Stromal cell of bone marrow (primary cell): ENCODE results near the gene SQSTM1.
A peak's percentile ranks its signal among the peaks of the same experiment; 100 is the strongest.

ENCODE experiments used
- DNase-seq: peaks from one replicate; pipeline ENCODE4 v3.0.0-alpha.2; 2012; ENCODE audit warnings: low read depth

SQSTM1 gene

DNA sequence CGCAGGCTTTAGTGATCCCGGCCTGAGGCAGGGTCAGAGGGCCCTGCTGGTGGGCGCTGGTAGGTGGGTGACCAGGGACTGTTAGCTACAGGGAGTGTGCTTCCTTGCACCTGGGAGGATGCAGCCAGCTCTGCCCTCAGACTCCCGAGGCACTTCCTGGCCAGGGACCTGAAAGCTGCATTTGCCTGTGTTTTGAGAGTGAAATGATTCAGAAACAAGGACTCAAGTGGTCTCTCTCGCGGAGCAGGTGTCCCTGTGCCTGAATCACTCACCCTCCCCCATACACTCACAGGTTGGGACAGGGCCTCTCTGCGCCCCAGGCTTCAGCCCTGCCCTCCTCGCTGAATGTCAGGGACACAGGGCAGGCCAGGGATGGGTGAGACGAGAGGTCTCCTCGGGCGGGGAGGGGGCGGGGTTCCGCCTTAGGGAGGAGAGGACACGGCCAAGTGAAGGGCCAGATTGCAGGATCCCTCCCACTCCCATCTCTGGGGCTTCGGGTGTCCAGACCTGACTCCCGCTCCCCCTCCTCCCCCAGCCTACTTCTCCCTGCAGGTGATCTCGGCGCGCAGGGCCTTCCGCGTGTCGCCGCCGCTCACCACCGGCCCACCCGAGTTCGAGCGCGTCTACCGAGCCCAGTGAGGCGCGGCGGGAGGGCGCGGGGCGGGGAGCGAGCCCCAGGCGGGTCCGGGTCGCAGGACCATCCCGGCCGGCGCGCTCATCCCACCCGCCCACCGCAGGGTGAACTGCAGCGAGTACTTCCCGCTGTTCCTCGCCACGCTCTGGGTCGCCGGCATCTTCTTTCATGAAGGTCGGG is 25.4 kb upstream of the SQSTM1 start:
- no peak for DNase-seq

DNA sequence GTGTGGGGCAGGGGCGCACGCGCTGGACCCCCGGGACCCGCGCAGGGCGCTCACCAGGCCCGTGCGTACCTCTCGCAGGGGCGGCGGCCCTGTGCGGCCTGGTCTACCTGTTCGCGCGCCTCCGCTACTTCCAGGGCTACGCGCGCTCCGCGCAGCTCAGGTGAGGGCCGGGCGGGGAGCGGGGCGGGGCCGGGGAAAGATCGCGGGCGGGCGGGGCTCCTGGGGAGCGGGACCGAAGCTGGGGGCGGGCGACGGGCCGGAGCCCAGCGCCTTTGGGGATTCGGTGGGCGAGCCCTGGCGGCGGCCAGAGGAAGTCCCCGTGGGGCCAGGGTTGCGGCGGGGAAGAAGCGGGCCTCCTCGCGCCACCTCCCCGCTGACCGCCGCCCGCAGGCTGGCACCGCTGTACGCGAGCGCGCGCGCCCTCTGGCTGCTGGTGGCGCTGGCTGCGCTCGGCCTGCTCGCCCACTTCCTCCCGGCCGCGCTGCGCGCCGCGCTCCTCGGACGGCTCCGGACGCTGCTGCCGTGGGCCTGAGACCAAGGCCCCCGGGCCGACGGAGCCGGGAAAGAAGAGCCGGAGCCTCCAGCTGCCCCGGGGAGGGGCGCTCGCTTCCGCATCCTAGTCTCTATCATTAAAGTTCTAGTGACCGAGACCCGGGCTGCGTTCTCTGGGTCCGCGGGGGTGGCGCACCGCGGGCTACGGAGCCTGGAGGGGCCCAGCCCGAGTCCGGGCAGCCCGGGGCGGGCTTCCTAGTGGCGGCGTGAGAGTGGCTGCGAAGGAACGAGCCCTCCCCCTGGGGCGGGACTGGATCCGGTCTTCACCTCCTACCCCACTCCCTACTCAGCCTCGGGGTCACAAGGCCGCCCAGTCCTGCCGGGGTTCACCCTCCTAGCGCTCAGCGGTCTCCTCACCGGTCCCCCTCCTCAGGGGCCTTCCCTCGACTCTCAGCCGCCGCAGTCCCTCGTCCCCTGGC is 24.6 kb upstream of the SQSTM1 start:
- DNase-seq: peak; percentile 54

DNA sequence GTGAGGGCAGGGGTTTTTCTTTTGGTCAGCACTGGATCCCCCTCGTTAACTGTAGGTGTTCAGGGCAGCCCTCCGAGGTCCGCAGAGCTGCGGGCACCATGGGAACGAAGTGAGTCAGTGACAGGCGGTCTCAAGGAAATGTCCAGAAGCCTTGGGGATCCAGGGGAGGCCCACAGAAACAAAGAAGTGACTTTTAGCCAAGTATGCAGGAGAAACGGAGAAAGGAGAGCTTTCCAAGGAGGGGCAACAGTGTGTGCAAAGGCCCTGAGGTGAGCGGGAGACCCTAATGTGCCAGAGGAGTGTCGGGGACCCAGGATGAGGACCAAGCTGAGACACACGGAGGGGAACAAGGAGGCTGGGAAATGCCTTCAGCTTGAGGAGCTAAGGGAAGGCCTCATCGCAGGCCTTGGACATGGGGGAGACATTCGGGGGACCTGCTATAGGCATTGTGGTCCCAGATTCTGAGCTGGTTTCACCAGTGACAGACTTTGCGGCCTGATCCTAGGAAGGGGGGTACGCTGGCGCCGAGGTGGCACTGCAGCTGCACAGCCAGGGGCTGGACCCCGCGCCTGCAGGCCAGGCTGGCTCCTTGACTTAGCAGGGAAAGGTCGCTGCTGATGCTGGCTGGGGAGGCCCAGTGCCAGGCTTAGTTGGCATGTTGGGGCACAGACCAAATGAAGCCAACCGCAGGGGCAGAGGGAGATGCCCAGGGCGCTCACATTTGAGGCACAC is 23.7 kb upstream of the SQSTM1 start:
- DNase-seq: no peak

DNA sequence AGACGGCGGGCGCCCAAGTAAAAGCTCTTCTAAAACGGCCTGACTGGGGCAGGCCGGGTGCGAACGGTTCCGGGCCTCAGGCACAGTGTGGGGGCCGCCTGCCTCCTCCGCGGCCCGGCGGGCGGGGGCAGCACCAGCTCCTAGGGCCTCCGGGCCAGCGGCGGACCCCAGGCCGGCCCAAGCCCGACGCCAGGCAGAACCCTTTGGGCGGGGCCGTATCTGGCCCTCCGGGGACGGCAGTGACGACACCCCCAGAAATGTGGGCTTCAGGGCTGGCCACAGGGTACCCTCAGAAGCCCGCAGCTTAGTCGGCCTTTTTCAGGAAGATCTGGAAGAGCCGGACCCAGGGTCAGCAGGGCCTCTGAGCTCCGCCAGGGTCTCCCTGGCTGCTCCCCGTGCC is 23.0 kb upstream of the SQSTM1 start:
- DNase-seq: no peak

DNA sequence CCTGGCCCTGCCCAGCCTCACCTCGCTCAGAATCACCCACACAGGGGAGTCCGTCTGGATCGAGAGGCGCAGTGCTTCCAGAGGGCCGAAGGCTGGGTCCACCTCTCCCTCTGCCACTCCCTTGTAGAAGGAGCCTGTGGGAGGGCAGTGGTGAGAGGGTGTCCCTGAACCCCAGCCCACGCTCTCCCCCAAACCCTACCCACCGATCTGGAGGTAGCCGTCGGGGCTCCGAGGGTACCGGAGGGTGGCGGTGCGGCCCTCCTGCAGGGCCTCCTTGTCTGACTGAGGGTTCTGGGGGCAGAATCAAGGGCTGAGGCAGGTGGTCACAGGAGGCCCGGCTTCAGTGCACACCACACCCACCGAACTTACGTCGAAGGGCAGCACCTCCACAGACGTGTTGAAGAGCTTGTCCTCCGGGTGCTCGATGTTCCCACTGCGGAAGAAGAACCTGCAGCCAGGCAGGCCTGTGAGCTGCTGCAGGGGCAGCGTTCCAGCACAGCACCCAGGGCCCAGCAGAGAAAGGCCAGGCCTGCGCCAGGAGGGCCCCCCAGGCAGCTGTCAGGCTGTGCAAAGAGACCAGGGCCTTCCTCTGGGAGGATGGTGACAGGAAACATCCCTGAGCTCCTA is 22.4 kb upstream of the SQSTM1 start:
- no peak for DNase-seq

DNA sequence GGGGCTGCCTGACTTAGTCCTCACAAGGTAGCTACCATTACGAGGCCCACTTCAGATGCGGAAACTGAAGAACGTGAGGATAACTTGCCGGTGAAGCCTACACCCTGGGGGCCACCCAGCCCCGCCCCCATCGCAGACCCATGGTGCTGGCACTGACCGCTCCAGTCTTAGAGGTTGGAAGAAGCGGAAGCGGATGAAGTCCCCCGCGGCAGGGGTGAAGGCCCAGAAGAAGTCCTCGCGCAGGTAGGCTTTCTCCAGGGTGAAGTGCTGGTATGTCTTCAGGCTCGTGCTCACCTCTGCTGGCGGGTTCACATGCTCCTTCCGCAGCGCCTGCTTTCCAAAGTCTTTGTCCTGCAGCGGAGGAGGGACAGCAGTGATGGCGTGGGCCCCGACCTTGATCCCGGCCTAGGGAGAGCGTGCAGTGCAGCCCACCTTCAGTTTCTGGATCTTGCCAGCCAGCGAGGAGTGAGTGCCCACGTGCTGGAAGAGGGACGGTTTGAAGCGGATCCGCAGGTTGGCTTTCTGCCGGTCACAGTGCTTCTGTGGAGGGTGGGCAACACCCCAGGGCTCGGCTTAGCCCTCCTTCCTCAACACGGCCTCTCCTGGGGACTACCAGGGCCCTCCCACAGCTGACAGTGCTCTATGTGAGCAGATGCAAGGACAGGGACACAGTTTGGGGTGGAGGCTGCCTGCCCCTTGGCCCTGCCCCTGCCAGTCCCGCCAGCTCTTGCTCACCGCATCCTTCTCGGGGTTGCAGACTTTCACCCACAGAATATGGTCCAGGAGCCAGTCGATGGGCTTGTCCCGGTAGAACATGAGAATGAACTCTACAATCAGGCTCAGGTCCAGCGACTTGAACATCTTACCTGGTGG is 21.7 kb upstream of the SQSTM1 start:
- DNase-seq: no peak

DNA sequence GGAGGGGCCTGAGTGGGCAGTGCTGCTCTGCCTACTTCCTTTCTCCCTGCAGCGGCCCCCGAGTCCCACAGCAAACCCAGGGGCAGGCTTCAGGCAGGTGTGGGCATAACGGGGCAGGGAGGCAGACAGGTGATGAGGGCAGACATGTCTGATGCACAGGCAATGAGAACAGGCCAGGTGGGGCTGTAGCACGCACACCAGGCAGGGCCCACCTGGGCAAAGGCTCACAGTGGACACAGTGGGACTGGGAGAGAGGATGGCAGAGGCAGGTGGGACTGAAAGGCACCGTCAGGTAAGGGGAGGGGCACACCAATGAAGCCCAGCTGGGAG is 21.1 kb upstream of the SQSTM1 start:
- DNase-seq: no peak

DNA sequence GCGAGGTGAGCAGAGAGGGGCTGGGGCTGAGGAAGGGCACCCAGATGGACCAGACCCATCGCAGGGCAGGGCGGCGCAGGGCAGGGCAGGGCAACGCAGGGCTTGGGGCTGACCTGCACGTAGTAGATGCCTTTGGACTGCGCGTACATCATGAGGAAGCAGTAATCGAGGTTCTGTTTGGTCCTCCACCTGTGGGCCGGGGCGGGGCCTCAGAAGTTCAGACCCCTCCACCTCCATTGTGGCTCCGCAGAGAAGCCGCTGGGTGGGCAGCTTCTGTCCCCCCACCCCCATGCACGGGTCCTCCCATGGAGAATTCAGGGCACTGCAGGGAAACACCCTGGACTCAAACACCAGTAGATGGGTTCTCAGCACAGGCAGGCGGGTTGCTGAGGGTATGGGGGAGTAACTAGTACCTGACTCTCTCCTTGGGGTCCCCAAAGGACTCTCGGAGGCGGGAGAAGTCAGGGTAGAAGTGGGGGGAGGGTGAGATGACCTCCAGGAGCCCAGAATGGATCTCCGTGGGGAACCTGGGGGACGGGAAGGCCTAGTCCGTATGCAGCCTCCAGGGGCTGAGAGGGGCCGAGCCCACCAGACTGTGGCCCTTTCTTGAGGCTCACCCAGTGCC is 20.5 kb upstream of the SQSTM1 start:
- DNase-seq: no peak

DNA sequence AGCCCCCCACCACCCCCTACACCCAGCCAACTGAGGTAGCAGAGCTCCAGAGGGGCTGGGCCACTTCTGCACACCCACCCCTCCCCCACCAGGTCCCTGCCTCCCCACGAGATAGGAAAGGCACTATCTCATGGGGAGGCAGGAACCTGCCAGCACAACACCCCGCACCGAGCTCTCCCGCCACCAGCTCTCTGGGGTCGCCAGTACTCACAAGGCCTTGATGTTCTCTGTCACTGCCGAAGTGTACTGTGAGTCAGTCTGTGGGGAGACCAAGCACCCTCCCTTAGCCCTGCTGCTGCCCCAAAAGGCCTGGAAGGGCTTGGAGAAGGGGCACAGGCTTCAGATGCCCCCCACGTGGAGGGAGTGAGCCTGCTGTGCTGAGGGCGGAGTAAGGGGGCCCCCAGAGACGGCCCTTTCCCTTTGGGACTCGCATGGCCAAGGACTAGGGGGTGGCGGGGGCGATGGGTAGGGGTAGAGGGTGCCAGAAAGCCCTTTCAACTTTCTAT is 20.0 kb upstream of the SQSTM1 start:
- no peak for DNase-seq

DNA sequence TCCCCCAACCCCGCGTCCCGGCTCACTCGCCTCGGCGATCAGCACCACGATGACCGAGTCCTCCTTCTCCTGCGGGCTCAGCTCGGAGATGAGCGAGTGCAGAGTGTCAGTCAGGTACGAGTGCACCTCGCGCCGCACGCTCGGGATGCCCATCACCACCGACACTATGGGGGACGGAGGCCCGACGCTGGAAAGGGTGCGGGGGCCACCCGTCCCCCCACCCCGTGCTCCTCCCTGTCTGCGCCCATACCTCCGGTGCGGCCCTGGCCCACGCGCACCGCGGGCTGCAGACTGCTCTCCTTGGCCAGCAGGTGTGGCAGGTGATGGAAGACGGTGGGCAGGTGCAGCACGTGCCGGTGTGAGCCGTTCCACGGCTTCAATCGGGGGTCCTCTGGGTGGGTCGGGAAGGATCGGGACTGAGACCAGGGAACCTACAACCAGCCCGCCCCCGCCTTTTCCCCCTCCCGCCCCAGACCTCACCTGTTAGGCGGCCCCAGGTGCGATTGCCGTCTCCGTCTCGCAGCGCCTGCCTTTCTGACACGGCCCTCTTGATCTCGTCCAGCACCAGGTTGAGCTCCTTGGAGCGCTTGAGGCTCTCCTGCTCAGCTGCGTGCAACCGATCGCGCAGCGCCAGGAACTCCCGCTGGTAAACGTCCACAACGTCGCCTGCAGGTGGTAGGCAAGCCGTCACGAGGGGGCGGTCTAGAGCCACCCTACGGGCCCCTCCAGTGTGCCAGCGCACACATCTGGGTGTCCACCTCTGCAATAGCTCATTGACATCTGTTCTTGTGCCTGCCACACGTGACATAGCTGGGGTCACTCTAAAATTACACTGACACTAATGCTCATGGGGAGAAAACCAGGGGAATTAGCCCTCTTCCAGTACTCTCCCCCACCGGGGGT is 19.1 kb upstream of the SQSTM1 start:
- no peak for DNase-seq

DNA sequence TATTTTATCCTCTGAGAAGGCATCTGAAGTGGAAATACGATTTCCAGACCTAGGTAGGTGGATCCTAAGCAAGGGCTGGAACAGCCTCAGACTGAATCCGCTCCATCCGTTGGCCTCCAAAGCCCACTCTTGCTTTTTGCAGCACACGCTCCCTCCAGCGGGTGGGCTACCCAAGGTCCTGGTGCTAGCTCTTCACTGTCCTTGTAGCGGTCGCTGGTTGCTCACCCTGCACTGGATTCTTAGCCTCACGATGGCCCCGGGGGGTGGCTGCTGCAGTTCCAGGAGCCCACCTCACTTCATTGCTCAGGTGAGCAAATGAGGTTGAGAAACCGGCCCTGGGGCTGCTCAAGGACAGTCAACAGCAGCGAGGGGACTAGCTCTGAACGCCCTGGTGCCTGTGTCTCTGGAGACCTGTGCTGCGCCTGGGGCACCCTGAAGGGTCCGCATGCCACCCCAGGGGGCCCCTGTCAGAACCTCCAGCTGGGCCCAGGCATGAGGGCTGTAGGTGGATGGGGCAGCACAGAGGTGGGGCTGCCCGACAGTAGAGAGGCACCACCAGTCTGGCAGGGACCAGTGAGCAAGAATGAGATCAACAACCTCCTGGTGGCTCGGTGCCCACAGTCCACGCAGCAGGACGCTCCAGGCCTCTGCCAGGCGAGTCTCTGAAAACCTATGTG is 18.4 kb upstream of the SQSTM1 start:
- DNase-seq: no peak

DNA sequence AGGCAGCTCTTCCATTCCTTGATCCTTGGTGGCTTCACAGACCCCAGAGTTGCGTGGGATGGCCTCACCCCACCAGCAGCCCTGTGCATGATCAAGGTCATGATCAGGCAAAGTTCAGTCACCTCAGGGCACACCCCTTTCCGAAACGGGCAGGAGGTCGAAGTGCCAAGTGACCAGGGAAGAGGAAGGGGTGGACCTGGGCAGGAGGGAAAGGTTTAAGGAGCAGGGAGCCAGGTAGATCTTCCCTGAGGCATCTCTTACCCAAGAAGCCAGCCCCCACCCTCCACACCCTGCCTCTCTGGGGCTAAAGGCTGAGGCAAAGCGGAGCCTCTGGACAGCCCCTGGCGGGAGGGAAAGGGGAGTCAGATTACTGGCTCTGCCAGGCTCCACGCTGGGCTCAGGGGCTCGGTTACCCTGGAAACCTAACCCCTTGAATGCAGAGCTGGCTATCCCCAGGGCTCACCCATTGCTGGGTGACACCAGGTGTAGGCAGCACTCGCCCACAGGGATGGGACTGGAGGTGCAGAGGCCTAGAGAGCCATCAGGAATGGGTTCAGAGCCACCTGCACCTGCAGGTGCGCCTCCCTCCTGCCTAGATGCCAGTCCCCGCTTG is 17.6 kb upstream of the SQSTM1 start:
- DNase-seq: no peak

DNA sequence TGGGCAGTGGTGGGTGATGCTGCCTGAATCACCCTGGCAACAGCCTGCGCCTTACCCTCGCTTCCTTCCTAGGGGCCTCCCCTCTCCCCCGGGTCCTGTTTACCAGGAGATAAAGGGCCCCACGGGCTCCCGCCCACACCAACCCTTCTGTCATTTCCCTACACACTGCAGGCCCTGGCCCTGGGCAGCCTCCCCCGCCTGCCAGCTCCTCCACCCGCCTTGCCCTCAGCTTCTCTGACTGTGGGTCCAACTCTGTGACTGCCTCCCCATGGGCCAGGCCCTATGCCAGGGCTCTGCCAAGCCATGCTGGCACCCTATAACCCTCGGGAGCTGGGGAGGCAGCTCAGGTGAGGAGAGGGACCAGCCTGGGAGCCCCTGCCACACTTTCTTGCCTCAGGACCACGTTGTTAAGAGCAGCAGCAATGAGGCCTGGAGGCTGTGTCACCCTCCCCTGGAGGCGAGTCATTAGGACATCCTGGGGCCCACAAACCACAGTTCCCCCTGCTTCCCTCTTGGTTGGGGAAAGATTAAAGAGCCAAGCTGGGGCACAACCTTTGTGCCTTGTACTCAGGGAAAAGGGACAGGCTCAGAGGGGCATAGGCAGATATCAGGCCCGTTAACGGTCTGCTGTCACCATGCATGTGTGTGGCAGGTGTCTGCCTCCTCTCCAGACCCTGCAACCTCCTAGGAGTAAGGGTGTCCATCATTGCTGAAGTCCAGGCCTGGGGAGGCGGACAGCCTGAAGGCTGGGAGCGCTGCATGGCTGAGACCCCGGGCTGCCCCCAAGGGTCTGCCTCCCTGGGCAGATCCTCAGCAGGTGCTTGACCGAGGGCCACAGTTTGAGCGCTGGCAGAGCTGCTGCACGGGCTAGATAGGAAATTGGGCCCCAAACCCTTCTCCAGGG is 16.8 kb upstream of the SQSTM1 start:
- DNase-seq: no peak

DNA sequence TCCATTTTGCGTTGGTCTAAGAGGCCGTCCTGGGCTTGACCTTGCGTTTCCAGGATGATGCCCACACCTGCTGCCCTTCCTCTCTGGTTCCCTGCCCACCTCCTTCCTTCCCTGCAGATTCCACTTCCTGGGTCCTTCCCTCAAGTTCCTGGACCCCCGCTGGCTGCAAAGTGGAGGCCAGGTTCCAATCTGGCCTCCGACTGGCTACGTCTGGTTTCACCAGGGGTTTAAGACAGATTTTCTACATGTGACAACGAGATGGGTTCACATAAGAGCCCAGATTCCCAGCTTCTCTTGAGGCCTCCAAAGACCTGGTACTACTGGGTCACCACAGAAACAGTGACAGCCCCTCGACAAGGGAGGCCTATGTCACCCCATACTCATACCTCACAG is 16.2 kb upstream of the SQSTM1 start:
- no peak for DNase-seq

DNA sequence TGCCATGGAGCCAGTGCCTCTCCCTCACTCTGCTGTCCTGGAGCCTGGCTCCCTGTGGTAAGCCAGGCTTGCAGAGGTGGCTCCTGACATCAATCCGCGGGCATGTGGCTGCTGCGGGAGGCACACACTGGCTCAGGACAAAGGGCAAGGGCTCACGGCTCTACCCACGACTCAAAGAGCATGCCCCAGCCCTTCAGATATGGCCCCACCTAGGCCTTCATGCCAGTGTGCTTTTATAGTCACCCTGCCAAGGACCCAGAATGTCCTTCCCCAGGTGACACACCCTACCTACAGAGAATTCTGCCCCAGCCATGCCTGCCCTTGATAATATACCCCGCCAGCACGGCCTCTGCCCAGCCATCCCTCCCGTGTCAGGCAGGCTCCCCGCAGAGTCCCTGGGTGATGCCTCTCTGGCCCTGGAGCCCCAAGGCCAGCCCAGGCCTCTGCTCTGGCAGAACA is 15.6 kb upstream of the SQSTM1 start:
- DNase-seq: no peak

DNA sequence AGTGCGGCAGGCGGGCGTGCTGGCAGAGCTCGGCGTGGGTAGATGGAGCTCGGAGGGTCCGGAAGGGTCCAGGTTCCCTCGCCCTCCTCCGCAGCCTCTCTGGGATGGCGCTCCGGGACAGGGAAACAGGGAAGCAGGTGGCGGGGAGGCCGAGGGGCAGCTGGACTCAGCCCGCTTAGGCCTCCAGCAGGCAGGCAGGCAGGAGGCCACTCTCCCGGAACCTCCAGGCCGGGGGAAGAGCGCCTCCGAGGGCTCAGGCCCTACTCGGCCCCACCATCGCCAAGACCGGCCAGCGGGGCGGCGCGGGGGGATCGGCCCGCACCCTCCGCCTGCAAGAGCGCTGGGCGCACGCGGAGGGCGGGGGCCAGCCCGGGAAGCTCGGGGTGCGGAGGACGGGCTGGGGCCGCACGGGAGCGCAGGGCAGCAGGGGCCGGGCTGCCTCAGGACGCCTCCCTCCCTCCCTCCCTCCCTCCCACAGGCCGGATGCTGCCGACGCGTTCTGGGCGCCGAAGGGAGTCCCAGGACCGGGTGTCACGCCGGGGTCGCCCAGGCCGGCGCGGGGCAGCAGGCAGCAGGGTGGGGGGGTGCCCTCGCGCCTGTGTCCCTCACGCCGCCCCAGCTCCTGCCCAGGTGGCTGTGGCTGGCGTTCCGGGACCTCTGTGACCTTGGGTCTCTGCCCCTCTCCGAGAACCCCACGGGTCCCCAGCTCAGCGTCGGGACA is 15.0 kb upstream of the SQSTM1 start:
- no peak for DNase-seq
